Measurements from ENCODE around the gene OR10H1. TPM values are rescaled to one million over a fixed set of nuclear protein-coding genes. Genes with fewer than 3 reads are reported as not detected.
"Not testable (repeated sequence)": the region's sequence is repeated elsewhere in the genome, so short reads cannot be mapped to it uniquely, and the experiment has no call there.

Gene OR10H1
- total and polyA plus RNA-seq, 7 donors = not detected

DNA sequence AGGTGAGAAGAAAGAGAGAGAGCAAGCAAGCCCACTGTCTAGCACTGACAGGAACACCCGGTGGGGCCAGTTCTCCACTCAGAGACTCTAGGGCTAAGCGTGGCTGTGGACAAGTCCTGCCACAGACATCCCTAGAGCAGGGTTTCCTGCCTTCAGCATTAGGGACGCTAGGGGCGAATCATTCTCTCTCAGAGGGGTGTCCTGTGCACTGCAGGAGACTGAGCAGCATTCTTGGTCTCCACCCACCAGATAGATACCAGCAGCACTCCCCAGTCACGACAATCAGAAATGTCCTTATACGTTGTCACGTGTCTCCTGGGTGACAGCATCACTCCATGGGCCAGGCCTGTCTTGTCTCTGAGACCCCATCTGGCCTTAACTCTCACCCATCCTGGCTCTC lies 1.5 kb downstream of the OR10H1 start:
- intact Hi-C loops (cut with DNase I) = no loop called here
- peaks cover 0 to 6% (median 3%) of the 10 kb centered on the region in 3 donors for H3K27me3 ChIP-seq (ENCODE audit: insufficient read depth in 3 of 3, low read length in 2 of 3)
- H3K4me3 ChIP-seq = no peak overlapping the region
- no peak overlapping the region for H3K27ac ChIP-seq
- DNase-seq = no peak
- no peaks in the 10 kb centered on the region for H3K9me3 ChIP-seq
- WGBS, 3 donors = 35 to 48% (median 43%) methylated on average over 7 of the region's 7 CpGs
- no peak for ATAC-seq
- TF ChIP-seq, protein P1, sequence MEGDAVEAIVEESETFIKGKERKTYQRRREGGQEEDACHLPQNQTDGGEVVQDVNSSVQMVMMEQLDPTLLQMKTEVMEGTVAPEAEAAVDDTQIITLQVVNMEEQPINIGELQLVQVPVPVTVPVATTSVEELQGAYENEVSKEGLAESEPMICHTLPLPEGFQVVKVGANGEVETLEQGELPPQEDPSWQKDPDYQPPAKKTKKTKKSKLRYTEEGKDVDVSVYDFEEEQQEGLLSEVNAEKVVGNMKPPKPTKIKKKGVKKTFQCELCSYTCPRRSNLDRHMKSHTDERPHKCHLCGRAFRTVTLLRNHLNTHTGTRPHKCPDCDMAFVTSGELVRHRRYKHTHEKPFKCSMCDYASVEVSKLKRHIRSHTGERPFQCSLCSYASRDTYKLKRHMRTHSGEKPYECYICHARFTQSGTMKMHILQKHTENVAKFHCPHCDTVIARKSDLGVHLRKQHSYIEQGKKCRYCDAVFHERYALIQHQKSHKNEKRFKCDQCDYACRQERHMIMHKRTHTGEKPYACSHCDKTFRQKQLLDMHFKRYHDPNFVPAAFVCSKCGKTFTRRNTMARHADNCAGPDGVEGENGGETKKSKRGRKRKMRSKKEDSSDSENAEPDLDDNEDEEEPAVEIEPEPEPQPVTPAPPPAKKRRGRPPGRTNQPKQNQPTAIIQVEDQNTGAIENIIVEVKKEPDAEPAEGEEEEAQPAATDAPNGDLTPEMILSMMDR (IDR thresholded peaks at IDR 0.05) = no peak
- H3K36me3 ChIP-seq (ENCODE audit: insufficient read depth in 1 of 2, low read depth in 1 of 2) = no peaks in the 10 kb centered on the region
- no peaks in the 10 kb centered on the region for H3K4me1 ChIP-seq

DNA sequence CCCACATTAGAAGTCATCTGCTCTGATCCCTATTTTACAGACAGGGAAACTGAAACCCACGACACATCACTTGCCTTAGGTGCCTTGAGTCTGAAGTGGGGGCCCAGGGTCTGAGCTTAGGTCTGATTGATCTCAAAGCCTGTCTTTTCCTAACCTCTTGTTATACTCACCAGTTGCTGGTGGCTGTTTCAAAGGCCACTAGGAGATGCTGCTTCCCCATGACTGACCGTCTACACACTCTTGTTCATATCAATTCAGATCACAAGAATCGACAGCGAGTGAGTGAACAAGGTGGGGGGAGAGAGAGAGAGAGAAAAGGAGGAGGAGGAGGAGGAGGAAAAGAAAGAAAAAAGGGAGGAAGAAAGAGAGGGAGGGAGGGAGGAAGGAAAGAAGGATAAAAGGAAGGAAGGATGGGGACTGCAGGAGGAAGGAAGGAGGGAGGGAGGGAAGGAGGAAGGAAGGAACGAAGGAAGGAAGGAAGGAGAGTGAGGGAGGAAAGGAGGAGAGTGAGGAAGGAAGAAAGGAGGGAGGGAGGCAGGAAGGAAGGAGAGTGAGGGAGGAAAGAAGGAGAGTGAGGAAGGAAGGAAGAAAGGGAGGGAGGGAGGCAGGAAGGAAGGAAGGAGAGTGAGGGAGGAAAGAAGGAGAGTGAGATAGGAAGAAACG lies 3.3 kb downstream of the OR10H1 start:
- Histone ChIP-seq H3K4me3 (no peak overlapping the region), H3K27ac (no peak overlapping the region), H3K4me1 (no peaks in the 10 kb centered on the region), H3K9me3 (no peaks in the 10 kb centered on the region), H3K27me3 (ENCODE audit: insufficient read depth in 3 of 3, low read length in 2 of 3) (peaks cover 0 to 3% (median 3%) of the 10 kb centered on the region in 3 donors), H3K36me3 (ENCODE audit: insufficient read depth in 1 of 2, low read depth in 1 of 2) (no peaks in the 10 kb centered on the region)
- DNase-seq = no peak
- TF ChIP-seq, protein P1 (IDR thresholded peaks at IDR 0.05) = no peak
- 15 to 49% (median 45%) methylated on average over 6 of the region's 6 CpGs for WGBS, 3 donors
- ATAC-seq = no peak
- intact Hi-C loops (cut with DNase I) = no loop called here

DNA sequence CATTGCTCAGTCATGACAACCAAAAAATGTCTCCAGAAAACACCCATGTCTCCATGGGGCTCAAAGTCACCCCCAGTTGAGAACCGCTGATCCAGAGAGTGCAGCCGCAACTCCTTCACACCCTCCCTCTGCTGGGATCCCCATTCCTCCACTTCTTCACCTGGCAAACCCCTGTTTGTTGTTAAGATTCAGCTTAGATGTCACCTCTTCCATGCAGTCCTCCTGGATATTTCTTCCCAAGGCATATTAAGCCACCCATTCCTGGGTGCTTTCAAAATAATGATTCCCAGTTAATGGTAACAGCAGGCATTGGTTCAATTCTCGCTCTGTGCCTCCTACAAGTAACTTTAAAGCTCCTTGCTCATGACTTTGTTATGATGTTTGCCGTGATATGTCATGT lies 4.0 kb downstream of the OR10H1 start:
- no peak overlapping the region for H3K27ac ChIP-seq
- H3K36me3 ChIP-seq (ENCODE audit: insufficient read depth in 1 of 2, low read depth in 1 of 2) = no peaks in the 10 kb centered on the region
- intact Hi-C loops (cut with DNase I) = no loop called here
- no peaks in the 10 kb centered on the region for H3K9me3 ChIP-seq
- H3K27me3 ChIP-seq (ENCODE audit: insufficient read depth in 3 of 3, low read length in 2 of 3) = peaks cover 0 to 3% (median 3%) of the 10 kb centered on the region in 3 donors
- DNase-seq (no peak), ATAC-seq (no peak)
- WGBS, 3 donors = 70 to 74% (median 74%) methylated on average over 4 of the region's 4 CpGs
- no peak overlapping the region for H3K4me3 ChIP-seq
- no peaks in the 10 kb centered on the region for H3K4me1 ChIP-seq
- TF ChIP-seq, protein P1 (IDR thresholded peaks at IDR 0.05) = no peak

DNA sequence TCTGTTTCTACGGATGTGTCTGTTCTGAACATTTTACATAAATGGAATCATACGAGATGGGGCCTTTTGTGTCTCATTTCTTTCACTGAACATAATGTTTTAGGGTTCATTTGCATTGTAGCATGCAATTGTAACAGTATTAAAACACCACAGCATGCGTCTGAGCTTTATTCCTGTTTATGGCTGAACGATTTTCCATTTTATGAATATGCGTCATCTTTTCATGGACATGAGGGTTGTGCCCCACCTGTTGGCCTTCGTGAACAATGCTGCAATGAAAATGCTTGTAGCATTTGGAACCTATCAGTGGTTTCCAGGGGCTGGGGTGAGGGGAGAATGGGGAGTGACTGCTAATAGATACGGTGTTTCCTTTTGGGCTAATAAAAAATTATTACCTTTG lies 5.1 kb downstream of the OR10H1 start:
- intact Hi-C loops (cut with DNase I) = no loop called here
- DNase-seq (no peak), ATAC-seq (no peak)

DNA sequence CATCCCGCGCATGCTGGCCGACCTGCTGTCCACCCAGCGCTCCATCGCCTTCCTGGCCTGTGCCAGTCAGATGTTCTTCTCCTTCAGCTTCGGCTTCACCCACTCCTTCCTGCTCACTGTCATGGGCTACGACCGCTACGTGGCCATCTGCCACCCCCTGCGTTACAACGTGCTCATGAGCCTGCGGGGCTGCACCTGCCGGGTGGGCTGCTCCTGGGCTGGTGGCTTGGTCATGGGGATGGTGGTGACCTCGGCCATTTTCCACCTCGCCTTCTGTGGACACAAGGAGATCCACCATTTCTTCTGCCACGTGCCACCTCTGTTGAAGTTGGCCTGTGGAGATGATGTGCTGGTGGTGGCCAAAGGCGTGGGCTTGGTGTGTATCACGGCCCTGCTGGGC lies 21.2 kb downstream of the OR10H1 start:
- H3K27ac ChIP-seq; DNase-seq; H3K4me1 ChIP-seq; intact Hi-C loops (cut with DNase I); H3K27me3 ChIP-seq (ENCODE audit: insufficient read depth in 3 of 3, low read length in 2 of 3); H3K36me3 ChIP-seq (ENCODE audit: insufficient read depth in 1 of 2, low read depth in 1 of 2); H3K4me3 ChIP-seq; ATAC-seq; H3K9me3 ChIP-seq: not testable (repeated sequence)
- WGBS, 3 donors = 82 to 93% (median 91%) methylated on average over 18 of the region's 18 CpGs

More for the DNA sequence above, 5.1 kb downstream of the OR10H1 start:
- H3K27ac ChIP-seq = no peak overlapping the region
- TF ChIP-seq, protein P1 (IDR thresholded peaks at IDR 0.05) = no peak
- no peaks in the 10 kb centered on the region for H3K36me3 ChIP-seq (ENCODE audit: insufficient read depth in 1 of 2, low read depth in 1 of 2)
- 27 to 43% (median 30%) methylated on average over 7 of the region's 7 CpGs for WGBS, 3 donors
- H3K4me3 ChIP-seq = no peak overlapping the region
- no peaks in the 10 kb centered on the region for H3K4me1 ChIP-seq
- no peaks in the 10 kb centered on the region for H3K9me3 ChIP-seq
- peaks cover 0 to 3% (median 0%) of the 10 kb centered on the region in 3 donors for H3K27me3 ChIP-seq (ENCODE audit: insufficient read depth in 3 of 3, low read length in 2 of 3)

Measured in psoas muscle (tissue), 8 donors.